Epithelial cell of esophagus (primary cell): ENCODE results near the gene PRMT1.

ENCODE experiments used
- DNase-seq: peaks from one replicate; pipeline ENCODE4 v3.0.0; 2010; ENCODE audit warnings: low read depth
- H3K4me3 ChIP-seq: 2 replicates; pipeline ENCODE4 v1.5.1; 2011; ENCODE audit warnings: mild to moderate bottlenecking, low read length, control low read depth
- TF ChIP-seq, protein P1 (sequence below): IDR thresholded peaks from 2 replicates; pipeline ENCODE4 v1.5.1; 2011; ENCODE audit warnings: low read depth, mild to moderate bottlenecking, low read length, control low read depth, inconsistent platforms; ENCODE audit not compliant: insufficient read depth; ENCODE audit errors: missing control alignments

PRMT1 gene

DNA sequence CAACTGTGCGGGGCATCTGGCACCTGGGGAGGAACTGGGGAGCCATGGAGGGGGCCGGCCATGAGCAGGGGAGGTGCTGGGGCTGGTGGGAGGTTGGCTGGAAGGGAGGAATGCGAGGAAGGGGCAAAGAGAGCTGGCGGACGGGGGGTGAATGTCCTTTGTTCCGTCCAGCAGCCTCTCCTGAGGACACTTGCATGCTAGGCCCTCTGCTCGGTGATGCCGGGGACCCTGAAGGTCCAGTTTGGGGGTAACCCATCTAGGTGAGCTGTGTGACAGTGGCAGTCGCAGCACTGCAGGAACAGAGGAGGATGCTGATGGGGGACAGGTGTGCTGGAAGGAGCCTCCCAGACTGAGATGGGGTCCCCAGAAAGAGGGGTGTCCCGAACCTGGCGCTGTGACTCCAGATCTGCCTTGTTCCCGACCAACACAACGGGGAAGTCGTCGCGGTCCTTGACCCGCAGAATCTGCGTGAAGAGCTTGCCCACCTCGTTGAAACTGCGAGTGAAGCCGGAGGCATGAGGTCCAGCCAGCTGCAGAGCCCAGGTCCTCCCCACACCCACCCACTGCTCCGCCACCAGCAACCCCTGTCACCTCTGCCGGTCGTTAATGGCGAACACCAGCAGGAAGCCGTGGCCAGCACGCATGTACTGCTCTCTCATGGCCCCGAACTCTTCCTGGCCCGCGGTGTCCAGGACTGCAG lies 40.7 kb upstream of the PRMT1 start:
- DNase-seq, result no peak
- TF ChIP-seq, protein P1, sequence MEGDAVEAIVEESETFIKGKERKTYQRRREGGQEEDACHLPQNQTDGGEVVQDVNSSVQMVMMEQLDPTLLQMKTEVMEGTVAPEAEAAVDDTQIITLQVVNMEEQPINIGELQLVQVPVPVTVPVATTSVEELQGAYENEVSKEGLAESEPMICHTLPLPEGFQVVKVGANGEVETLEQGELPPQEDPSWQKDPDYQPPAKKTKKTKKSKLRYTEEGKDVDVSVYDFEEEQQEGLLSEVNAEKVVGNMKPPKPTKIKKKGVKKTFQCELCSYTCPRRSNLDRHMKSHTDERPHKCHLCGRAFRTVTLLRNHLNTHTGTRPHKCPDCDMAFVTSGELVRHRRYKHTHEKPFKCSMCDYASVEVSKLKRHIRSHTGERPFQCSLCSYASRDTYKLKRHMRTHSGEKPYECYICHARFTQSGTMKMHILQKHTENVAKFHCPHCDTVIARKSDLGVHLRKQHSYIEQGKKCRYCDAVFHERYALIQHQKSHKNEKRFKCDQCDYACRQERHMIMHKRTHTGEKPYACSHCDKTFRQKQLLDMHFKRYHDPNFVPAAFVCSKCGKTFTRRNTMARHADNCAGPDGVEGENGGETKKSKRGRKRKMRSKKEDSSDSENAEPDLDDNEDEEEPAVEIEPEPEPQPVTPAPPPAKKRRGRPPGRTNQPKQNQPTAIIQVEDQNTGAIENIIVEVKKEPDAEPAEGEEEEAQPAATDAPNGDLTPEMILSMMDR, result peak; percentile 1
- no peak overlapping the region for H3K4me3 ChIP-seq

DNA sequence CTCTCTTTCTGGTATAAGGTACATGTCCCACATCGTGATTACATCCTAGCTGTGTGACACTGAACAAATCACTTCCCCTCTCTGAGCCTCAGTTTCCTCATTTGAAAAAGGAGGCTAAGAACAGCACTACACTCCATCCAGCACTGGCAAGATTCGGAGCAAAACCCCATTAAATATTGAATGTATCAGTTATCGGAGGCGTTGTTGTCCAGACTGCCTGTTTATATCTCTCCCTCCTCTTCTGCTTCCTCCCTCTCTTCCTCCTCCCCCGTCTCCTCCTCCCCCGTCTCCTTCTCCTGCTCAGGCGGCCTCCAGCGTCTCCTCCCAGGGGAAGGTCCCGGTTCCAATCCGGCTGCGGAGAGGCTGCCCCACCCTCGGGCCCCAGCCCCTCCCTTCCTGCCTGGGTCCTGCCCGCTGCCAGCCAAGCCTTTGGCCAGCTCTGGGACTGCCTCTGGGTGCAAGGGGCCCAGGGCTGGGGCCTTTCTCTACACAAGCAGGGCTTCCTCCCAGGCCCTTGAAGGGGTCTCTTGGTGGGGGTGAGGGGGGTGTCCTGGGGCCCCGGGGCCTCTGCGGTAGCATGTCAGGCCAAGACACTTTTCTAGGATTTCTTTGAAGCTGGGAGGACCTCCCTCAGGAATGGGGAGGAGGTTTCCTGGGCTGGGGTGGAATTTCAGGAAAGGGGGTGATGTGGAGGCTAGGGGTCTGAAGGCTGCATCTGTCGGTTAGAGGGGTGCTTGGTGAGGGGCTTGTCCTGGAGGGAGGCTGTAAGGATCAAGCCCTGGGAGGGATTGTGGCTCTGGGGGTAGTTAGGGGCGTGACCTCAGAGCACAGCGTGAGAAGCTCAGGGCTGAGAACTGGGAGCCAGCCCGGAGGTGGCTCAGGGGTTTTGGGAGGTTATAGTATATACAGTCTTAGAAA lies 39.0 kb upstream of the PRMT1 start:
- H3K4me3 ChIP-seq, result peak overlapping the region; percentile 41
- DNase-seq, result peak; percentile 87
- TF ChIP-seq, protein P1, result no peak

DNA sequence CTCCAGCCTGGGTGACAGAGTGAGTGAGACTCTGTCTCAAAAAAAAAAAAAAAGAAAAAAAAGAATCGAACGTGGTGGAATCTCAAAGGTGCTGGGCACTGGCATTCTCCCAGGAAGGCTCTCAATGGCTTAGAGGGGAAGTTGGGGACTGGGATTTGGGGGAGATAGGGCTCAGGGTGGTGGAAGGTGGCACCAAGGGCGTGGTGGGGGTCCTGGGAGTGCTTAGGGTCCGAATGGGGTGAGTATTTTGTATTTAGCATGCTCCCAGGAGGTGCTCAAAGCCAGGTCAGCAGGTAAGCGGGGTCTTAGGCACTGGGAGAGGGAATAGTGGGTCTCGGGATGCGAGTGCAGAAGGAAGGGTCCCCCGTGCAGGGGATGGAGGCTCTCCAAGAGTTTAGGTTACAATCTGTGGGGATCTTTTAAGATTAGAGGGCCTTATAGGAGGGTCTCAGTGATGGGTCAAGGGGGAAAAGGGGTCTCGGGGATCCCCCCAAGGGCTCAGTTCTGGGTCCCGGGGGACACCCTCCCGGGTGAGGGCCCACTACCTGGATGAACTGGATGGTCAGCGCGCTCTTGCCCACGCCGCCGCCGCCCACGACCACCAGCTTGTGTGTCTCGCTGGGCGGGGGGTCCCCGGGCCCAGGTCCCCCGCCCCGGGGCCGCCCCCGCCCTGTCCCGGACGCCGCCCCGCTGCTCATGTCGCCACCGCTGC lies 37.5 kb upstream of the PRMT1 start:
- DNase-seq, result no peak
- H3K4me3 ChIP-seq, result peak overlapping the region; percentile 63
- TF ChIP-seq, protein P1, result no peak

DNA sequence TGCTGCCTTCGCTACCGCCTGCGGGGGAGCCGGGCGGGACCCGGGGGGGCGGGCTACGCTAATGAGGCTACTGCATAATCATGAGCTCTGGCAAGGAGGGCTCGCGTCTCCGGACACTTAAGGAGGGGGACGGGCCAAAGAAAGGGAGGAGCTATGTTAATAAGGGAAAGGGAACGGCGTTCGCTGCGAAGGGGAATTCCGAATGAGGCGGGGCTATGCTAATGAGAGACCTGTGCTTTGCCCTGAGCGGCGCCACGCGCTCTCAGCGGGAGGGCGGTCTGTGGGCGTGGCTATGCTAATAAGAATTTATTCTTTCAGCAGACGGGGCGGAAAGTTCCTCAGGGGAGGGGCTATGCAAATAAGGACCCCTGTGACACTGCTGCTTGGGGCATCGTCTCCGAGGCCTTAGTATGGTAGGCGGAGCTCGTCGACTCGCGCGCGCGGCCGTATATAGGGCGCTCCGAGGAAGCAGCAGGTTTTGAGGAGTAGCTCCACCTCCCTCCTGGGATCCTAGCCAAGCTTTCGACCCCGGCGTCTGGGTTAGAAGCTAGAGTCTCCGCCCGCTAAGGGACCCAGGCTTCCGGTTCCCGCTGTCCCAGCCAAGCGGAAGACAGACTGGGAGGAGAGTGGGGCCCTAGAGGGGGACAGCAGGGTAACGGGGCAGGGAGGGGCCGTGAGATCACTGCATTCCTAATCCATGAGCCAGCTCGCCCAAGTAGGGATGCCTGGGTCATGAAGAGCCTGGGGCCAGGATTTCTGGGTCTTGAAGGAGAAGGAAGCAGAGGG lies 36.8 kb upstream of the PRMT1 start, which contains the start of gene RRAS:
TSS of gene RRAS (minus strand) at position 31 of the 786 bp plus-strand sequence. CDS start 45 bp downstream, outside the sequence.
- TF ChIP-seq, protein P1, result no peak
- peak; percentile 100 for DNase-seq
- peak within 1 kb of the TSS; percentile 63 for H3K4me3 ChIP-seq

DNA sequence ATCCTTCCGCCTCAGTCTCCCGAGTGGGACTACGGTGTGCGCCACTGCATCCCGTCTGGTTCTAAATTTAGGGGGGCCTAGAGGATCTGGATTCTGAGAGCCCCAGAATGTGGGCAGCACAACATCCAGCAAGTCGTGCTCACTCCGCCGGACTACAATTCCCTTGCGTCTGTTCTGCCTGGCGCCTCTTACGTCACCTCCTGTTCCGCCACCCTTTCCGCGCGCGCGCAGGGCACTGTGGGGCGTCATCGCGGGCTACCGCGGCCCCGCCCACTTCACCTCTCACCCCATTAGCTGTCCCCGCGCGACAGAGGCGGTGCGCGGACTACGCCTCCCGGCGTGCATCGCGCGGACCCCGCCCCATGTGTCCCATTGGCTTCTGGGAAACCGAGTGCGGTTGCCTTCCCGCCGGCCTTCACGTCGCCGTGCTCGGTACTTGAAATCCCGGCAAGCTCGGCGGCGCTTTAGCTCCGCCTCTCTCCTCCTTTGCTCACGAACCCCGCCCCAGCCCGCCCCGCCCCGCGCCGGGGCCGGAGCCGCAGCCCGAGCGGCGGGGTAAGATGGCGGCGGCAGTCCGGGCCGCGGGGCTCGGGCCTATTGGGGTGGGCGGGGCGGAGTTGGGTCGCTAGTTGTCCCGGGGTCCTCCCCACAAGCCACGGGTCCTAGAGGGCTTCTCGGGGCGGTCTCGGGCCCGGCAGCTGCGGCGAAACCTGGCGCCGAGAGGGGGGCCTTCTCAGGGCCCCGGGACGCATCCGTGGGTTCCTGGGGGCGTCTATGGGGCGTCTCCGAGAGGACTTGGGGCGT lies 35.2 kb upstream of the PRMT1 start, which contains the start of gene SCAF1:
TSS of gene SCAF1 (plus strand) at position 522 of the 804 bp plus-strand sequence. CDS start 2,818 bp downstream, outside the sequence.
- peak within 1 kb of the TSS; percentile 92 for H3K4me3 ChIP-seq
- TF ChIP-seq, protein P1, result no peak
- peak; percentile 100 for DNase-seq
